Ecto neural progenitor cell (in vitro differentiated cells): ENCODE data around the gene PNPLA6.
"Not testable (repeated sequence)": the region's sequence is repeated elsewhere in the genome, so short reads cannot be mapped to it uniquely, and the experiment has no call there.

Experiments
- DNase-seq: peaks from one replicate; pipeline ENCODE4 v3.0.0-alpha.2; 2018; ENCODE audit warnings: low spot score

Gene PNPLA6

DNA sequence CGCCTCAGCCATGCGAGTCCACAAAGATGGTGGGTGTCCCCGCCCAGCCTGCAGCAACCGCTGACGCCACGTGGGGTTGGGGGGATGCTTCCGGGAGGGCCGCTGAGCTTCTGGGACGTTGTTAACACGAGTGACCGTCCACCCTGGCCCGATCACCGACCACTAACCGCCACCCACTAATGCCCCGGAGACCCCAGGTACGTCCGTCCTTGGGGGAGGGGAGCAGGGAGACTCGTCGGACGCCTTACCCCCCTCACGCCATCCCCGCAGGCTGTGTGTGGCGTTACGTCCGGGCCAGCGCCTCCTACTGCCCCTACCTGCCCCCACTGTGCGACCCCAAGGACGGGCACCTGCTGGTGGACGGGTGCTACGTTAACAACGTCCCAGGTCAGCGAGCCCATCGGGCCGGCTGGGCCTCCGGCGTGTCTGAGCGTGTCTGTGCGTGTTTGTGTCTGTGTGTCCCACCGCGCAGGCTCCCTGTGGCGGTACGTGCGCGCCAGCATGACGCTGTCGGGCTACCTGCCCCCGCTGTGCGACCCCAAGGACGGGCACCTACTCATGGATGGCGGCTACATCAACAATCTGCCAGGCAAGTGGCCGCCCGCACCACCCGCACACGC lies 21.3 kb downstream of the PNPLA6 start:
- DNase-seq: no peak

DNA sequence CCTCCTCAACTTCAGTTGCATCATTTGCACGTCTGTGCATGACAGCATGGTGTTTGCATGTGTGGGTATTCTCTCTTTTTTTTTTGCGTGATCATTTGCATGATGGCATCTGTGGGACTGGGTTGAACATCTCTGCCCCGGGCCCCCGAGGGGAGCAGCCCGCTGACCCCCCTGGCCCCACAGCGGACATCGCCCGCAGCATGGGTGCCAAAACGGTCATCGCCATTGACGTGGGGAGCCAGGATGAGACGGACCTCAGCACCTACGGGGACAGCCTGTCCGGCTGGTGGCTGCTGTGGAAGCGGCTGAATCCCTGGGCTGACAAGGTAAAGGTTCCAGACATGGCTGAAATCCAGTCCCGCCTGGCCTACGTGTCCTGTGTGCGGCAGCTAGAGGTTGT lies 23.1 kb downstream of the PNPLA6 start:
- no peak for DNase-seq

DNA sequence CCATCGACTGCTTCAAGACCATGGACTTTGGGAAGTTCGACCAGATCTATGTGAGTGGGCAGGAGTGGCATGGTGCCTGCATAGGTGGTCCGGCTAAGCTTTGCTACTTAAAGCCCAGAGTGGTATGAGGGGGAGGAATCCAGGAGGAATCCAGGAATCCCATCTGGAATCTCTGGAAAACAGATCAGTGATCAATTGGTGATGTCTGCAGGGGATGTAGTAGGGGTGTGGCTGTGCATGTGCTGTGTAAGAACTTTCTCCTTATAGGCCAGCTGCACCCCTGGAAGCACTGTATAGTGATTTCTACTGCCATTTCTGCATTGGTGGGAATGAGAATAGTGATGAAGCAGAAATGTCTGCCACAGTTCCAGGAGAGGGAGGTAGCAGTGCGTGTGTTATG lies 23.6 kb downstream of the PNPLA6 start:
- DNase-seq: no peak

DNA sequence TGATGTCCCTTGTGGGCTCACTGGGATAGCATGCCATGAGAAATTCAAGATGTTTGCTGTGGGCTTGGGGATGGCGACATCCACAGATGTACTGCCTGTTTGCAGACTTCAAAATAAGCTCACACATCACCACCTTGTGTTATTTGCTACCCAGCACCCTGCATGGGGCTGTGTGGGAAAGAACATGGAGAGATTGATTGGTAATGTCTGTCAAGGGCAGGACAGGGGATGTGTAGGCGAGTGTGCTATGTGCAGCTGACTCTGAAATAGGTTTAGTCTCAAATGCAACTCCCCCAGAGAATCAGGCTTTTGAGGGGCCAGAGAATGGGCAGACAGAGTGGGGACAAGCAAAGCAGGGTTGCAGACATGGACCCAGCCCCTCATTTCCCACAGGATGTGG lies 24.7 kb downstream of the PNPLA6 start:
- DNase-seq: no peak

DNA sequence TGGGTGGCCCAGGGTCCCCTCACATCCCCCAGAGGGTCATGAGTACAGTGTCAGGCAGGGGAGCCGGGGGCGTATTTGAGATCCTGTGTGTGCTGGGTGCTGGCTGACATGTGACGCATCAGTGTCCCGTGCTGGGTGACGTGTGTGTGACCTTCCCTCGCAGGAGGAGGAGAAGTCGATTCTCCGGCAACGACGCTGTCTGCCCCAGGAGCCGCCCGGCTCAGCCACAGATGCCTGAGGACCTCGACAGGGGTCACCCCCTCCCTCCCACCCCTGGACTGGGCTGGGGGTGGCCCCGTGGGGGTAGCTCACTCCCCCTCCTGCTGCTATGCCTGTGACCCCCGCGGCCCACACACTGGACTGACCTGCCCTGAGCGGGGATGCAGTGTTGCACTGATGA lies 25.8 kb downstream of the PNPLA6 start:
- no peak for DNase-seq

DNA sequence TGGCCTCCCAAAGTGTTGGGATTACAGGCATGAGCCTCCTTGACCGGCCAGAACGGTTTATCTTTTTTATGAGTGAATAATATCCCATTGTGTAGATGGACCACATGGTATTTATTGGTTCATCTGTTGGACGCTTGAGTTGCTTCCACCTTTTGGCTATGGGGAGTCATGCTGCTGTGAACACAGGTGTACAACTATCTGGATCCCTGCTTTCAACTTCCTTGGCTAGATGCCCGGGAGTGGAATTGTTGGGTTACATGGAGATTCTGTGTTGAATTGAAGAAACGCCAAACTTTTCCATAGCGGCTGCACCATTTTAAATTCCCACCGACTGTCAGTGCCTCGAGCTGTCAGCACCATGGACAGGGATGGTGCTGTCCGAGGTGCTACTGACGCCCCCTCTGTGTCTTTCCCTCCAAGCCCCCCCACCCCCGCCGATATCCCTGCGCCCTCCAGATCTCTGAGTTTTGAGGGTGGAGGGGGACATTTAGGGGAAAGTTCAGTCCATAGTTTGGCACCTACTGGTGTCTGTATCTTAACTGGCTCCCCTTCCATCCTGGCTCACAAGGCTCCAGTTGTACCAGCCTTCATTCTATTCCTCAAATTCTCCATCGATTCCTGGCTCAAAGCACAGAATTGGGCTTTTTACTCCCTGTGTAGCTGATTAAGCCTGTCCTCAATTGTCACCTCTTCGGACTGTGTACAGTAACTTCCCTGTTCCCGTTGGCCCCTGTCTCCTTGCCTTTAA lies 27.3 kb downstream of the PNPLA6 start:
- peak; percentile 58 for DNase-seq

DNA sequence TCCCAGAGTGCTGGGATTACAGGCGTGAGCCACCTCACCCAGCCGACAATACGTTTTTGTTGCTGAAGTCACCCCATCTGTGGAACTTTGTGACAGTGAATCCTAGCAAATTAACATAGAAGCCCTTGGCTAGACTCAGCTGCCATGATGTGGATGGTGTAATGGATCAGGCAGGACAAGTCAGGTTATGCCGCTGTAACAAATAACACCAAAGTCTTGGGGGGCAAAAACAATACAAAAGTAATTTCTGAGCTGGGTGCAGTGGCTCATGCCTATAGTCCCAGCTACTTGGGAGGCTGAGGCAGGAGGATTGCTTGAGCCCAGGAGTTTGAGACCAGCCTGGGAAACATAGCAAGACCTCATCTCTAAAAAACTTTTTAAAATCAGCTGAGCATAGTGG lies 29.3 kb downstream of the PNPLA6 start:
- no peak for DNase-seq

DNA sequence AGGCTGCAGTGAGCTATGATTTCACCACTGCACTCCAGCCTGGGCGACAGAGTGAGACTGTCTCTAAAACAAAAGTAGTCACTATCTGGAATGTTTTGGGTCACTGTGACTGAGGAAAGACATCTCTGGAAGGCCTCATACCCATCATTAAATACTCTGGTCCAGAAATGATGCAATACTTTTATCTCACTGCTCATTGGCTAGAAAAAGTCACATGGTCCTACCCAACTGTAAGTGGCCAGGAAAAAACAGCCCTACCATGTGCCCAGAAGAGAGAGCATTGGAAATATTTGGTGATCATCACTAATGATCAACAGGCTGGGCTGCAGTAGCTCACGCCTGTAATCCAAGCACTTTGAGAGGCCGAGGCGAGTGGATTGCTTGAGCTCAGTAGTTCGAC lies 29.8 kb downstream of the PNPLA6 start:
- no peak for DNase-seq

DNA sequence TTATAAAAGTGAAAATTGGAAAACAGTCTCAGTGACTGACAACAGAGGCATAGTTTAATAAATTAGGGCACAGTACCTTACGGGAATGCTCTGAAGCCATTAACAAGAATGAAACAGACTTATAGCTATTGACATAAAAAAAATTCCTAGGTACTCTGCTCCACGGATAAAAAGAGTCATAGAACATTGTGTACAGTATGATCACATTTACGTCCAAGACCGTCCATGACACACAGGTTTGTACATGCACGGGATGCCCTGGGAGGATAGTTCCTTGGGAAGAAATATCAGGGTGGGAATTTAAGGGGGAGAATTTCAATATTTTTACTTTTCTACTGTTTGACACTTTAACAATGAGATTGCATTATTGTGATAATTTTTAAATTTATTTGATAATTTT lies 35.2 kb downstream of the PNPLA6 start:
- no peak for DNase-seq

DNA sequence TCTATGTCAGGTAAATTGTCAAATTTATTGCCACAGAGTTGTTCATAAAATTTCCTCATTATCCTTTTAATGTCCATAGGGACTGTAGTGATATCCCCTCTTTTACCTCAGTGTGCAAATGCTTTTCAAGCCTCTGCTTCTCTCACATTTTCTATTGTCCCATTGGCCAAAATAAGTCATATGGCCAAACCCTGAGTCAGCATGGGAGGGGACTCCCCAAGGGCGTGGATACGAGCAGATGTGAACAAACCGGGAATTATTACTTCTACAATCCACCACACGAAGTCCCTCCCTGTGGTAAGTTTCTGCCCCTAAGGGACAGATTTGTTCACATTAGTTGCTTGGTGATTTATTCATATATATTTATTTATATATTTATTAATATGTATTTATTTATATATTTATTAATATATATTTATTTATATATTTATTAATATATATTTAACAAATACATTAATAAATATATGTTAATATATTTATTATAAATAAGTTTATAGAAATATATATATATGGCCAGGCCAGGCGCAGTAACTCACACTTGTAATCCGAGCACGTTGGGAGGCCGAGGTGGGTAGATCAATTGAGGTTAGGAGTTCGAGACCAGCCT lies 40.0 kb downstream of the PNPLA6 start:
- DNase-seq: no peak

DNA sequence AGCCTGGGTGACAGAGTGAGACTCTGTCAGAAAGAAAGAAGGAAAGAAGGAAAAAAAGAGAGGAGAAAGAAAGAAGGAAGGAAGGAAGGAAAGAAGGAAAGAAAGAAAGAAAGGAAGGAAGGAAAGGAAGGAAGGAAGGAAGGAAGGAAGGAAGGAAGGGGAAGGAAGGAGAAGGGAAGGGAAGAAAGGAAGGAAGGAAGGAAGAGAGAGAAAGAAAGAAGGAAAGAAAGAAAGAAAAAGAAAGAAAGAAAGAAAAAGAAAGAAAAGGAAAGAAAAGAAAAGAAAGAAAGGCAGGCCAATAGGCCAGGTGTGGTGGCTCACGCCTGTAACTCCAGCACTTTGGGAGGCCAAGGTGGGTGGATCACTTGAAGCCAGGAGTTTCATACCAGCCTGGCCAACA lies 41.9 kb downstream of the PNPLA6 start:
- not testable (repeated sequence) for DNase-seq

DNA sequence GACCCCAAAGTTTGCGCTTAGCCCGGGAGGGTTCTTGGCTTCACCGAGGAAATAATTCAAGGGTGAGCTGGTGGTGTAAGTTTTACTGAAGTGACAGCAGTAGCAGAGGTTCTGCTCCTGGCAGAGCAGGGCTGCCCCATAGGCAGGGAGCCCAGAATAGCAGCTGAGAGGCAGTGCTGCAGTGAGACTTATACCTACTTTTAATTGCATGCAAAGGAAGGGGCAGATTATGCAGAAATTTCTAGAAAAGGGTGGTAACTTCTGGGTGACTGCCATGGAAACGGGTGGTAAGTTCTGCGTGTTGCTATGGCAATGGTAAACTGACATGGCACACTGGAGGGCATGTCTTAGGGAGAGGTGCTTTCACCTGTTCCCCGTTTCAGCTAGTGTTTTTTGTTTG lies 42.6 kb downstream of the PNPLA6 start:
- no peak for DNase-seq

DNA sequence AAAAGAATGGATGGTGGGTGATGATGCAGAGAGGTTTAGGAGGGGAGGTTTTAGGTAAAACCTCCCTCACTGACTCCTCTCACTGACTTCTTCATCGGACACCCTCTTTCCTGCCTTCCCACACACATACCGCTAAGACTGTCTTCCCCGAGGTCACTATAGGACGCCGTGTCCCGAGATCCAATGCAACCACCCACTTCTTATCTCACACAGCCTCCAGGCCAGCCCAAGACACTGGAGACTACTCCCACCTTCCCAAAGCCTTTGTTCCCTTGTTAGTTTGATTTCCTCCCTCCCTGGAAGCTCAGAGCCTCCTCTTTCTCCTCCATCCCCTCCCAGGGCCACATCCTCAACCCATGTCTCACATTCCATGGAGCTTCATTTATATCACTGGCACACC lies 43.7 kb downstream of the PNPLA6 start:
- no peak for DNase-seq

DNA sequence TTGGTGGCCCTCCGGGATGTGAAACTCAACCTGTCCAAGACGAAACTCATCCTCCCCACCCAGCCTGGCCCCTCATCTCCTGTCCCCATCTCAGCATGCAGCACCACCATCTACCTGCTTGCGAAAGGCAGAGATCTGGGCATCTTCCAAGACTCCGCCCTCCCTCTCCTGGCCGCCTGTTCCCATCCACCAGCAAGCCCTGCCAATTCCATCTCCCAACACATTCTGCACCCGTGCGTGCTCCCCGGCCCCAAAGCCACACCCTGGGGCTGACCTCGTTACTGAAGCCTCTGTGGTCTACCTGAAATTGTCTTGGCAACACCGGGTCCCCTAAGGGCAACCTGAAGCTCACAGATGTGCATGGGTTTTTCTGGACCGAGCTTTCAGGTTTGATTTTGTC lies 46.9 kb downstream of the PNPLA6 start:
- no peak for DNase-seq

DNA sequence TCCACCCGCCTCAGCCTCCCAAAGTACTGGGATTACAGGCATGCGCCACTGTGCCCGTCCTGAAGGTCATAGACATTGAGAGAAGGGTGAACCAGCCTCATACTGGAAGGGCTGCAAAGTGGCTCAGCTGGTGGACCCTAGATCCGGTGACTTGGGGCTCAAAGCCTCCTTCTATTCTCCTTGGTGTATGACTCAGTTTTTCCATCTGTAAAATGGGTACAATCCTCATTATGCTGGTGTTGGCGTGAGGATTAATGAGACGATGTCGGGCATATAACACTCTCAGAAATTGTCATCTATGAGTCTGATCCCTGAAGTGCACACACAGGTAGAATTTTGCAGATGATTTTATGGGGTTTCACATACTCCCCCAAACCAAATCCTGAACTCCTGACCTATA lies 54.3 kb downstream of the PNPLA6 start:
- no peak for DNase-seq

DNA sequence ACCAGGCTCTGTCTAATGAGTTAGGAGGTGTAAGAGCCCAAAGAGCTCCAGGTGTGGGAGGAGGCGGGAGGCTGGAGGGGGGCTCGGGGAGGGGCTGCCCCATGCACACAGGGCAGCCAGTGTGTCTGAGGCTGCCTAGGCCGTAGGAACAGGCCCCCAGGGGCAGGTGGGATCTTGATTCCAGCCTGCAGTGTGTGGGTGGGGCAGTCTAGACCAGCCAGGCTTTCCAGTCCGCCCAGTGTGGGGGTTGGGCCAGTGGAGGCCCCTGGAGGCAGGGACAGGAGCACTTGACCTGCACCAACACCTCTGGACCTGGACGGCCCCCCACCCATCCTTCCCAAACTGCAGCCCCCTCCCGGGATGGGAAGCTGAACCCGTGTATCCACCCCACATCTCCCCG lies 54.7 kb downstream of the PNPLA6 start:
- no peak for DNase-seq

DNA sequence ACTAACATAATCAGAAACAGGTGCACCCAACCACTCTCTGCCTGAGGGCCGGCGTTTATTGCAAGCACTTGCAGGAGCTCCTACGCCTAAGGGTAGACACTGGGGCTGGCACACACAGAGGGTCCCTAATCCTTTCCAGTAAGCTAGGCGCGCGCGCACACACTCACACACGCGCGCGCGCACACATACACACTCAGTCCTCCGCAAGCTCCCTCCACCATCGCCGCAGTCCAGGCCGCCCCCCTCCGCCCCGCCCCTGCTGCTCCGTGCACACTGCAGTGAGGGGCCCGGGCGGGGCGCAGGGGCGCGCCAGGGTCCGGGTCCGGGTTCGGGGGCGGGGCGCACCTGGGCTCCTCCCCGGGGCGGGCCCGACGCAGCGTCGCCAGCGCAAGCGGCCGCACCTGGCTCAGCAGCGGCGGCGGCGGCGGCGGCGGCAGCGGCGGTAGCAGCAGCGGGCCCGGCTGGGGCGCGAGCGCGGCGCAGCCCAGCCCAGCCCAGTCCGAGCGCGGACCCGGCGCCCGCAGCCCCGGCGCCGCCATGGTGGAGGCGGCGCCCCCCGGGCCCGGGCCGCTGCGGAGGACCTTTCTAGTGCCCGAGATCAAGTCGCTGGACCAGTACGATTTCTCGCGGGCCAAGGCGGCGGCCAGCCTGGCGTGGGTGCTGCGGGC lies 60.1 kb downstream of the PNPLA6 start, which contains the start of gene CAMSAP3:
Gene CAMSAP3, plus strand, starts transcription at position 398 of the 668 bp plus-strand sequence. Its CDS starts 140 bp downstream, at position 538.
- peak; percentile 87 for DNase-seq

DNA sequence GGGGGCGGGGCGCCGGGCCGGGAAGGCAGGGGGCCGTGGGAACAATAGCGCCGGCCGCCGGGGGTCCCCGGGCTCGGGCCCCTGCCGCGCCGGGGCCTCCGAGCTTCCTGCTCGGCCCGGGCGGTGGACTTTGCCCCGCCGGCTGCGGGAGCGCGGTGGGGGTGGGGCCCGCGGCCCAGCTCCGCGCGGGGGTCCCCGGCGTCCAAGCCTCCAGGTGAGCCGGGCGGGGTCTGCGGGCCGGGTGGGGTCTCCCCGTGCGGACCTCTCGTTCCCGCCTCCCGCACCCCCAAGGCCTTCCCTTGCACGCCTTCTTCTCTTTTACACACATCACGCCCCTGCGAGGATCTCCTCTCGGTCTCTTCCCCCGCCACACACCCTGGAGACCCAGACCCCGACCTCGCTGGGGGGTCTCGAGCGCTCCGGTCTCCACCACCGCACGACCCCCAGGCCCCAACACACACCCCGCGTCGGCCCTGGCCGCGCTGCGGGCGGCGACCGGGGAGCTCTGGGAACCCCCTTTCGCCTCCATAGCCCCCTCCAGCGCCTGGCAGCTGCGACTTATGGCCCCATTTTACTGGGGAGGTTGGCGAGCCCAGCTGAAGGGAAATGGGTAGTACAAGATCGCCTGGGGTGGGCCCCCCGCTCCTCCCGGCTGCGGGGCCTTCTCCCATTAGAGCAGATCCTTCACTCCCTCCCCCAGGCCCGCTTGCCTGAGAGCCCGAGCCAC lies 60.9 kb downstream of the PNPLA6 start:
- DNase-seq: no peak

DNA sequence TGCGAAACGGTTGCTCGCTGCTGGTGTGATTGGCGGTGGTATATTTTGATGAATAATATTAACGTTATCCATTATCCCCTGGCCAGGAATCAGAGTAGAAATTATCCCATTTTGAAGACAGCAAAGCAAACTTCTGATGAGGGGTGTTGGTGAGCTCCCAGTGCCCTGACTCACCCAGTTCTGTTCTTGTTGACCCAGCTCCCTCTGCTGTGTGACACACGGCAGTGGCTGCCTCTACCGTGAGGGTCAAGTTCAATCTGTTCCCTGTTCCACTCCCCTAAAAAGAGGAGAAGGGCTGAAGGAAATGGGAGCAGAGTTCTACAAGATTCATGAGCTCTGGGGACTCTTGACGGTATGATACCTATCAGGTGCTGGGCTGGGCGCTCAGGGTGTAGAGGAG lies 62.2 kb downstream of the PNPLA6 start:
- no peak for DNase-seq

DNA sequence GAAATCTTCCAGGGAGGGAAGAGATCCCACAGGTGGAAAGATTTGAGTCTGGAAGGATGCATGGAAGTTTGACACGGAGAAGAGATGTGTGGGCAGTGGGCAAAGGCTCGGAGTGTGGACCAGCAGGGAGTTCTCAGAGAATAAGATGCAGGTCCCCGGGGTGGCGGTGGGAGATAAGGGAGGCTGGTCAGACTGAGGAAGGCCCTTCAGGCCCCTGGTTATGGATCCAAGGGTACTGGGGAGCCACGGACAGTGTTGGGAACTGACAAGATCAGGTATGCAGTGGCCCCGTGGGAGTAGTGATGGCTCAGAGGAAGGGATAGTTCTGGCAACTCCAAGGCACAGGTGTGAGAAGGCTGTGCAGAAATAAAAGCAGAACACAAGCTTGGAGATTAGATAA lies 62.7 kb downstream of the PNPLA6 start:
- no peak for DNase-seq

DNA sequence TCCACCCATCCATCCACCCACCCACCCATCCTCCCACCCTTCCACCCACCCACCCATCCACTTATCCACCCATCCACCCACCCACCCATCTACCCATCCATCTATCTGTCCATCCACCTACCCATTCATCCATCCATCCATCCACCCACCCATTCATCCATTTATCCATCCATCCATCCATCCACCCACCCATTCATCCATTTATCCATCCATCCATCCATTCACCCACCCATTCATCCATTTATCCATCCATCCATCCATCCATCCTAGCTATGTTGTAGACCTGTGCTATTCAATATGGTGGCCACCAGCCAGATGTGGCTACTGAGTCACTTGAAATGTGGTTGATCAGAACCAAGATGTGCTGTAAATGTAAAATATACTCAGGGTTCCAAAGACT lies 65.2 kb downstream of the PNPLA6 start:
- DNase-seq: no peak

DNA sequence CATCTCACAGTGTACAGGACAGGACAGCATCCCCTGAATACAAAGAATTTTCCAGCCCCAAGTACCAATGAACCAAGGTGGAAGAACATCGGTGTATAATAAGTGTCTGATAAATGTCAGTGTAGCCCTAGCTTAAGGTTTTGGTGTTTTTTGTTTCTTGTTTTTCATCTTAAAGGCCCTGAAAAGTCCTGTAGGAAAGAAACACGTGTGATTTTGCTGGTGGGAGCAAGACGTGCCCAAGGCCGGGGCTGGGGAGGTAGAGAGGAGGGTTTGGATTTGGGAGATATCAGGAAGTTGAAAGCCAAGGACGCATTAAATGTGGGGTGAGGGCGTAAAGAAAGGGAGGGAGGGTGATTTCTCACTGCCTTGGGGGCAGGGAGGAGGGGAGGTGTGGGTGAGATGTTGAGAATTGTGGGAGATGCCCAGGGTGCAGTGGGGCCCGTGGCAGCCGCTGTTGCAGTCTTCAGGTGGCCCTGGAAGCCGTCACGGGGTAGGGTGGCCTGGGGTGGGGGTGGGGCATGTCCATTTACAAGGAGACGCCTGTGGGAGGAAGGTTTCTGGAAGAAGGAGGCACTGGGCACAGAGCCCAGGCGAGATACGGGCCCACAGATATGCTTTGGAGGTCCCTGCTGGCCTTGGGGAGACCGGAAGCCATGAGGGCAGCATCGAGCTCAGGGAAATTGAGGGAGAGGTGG lies 66.9 kb downstream of the PNPLA6 start:
- DNase-seq: no peak
